ENCODE data around the gene ARRB1. TPM values are rescaled to one million over a fixed set of nuclear protein-coding genes. Genes with fewer than 3 reads are reported as not detected.
"Not testable (repeated sequence)": the region's sequence is repeated elsewhere in the genome, so short reads cannot be mapped to it uniquely, and the experiment has no call there.

Gene ARRB1
- total RNA-seq, 2 donors from 2014 or later = 42.3 to 44.3 TPM

GRCh38 chr11:75286826-75287465, 64.5 kb downstream of the ARRB1 start:
- intact Hi-C loops (cut with DNase I) = loop anchor here in 1 of 2 donors (10.0 kb wide), 1 partner anchor 238 kb away; the partner anchor contains the start of gene GDPD5
- DNase-seq (ENCODE audit: low spot score) = no peak

DNA sequence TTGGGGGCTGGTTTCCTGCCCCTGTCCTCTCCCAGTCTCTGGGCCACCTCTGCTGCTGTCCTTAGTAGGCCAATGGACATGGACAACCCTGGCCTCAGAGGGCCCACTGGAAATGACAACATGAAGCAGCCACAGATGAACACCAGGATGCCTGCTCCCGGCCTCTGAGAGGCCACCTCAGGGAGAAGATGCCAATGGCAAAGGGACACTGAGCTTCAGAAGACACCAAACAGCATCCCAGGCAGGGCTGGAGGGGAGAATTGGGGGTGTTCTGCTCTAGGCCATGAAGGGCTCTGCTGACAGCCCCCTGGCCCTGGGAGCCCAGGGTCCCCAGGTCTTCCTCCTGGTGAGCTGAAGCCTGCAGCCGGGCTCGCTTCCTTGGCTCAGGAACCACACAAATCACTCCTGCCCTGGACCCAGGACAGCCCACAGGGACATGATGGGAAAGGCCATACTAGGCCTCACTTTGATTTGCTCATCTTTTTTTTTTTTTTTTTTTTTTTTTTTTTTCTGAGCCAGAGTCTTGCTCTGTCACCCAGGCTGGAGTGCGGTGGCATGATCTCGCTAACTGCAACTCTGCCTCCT, 65.6 kb downstream of the ARRB1 start:
- intact Hi-C loops (cut with DNase I) = loop anchor here in 1 of 2 donors (10.0 kb wide), 1 partner anchor 239 kb away; the partner anchor contains the start of gene GDPD5
- no peak for DNase-seq (ENCODE audit: low spot score)

DNA sequence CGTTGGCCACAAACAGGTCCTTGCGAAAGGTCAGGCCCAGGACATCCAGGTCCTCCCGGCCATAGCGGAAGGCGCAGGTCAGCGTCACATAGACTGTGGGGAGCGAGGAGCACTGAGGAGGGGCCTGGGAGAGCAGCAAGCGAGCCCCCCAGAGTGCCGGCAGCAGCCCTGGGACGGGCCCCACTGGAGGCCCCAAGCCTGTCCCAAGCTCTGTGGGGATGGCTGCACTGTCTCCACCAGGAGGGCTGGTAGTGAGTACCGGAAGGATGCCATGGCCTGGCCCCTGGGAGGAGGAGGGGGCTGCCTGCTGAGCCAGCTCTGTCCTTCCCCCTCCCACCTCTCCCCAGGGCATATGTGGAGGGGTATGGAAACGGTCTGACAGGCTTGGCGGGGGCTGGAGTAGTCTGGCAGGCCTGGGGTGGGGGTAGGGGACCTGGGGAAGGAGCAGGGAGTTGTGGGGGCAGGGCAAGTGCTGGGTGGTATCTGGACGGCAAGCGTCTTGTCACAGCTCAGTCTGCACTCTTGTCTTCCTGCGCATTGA, 68.0 kb downstream of the ARRB1 start:
- intact Hi-C loops (cut with DNase I) = loop anchor here (5.0 to 10.0 kb wide), 2 partner anchors 99 to 241 kb away; partner anchors contain the start of gene GDPD5 (in 1 of the 2)
- no peak for DNase-seq (ENCODE audit: low spot score)

DNA sequence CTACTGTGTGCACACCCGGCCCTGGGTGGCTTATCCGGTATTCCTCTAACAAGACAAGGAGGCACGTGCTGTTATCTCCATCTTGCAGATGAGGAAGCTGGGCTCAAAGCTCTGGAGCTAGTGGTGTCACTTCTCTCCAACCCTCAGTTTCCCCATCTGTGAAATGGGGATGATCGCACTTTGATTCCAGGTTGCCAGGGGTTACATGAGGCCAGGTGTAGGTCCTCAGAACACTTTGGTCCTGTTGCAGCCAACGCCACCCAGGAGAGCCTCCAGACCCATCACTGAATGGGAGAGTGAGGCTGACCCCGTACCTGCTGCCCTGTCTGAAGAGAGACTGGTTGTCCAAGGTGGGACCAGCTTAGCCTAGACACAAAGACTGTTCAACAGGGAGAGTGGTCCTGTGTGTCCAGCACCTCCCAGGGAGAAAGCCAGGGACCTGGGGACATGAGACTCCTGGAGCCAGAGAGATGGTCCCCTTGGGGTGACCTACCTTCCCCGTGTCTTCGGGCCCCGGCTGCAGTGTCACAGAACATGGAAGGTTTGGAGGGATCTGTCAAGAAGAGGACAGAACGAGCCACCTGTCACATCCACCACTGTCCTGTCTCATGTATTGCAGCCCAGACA, 69.9 kb downstream of the ARRB1 start:
- intact Hi-C loops (cut with DNase I) = loop anchor here (5.0 to 10.0 kb wide), 2 partner anchors 101 to 243 kb away; partner anchors contain the start of gene GDPD5 (in 1 of the 2)
- peak; percentile 32 for DNase-seq (ENCODE audit: low spot score)

DNA sequence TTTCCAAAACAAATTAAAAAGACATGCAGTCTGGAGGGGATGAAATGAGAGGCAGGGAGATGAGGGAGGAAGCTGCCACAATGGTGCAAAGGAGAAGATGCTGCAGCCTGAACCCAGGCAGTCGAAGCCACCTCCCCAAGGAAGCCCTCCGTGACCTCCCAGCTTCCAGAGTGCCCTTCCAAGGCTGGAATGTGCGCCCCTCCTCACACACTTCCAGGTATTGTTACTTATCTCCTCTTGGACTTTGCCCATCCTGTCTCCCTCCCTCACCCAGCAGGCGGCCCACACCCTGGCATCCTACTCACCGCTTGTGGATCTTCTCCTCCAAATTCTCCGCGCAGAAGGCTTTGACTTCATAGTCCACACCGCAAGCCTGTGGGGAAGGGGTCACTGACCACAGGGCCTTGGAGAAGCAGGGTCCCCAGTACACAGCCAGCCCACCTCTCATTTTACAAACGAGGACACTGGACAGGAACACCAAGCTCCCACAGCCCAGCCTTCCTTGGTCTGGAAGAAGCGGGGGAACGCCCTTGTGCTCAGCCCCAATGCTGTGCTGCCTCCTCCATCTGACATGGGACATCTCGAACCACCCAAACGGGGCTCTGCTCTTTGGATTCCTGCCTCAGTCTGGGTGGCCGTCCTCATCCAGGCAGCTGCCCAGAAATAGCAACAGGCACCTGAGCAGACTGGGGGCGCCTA, 70.5 kb downstream of the ARRB1 start:
- intact Hi-C loops (cut with DNase I) = loop anchor here (5.0 to 10.0 kb wide), 2 partner anchors 101 to 244 kb away; partner anchors contain the start of gene GDPD5 (in 1 of the 2)
- peak; percentile 61 for DNase-seq (ENCODE audit: low spot score)

- intact Hi-C loops (cut with DNase I) = loop anchor here (5.0 to 10.0 kb wide), 2 partner anchors 102 to 245 kb away; partner anchors contain the start of gene GDPD5 (in 1 of the 2)
- DNase-seq (ENCODE audit: low spot score) = peak; percentile 91
Measured at GRCh38 chr11:75280227-75280701, 71.2 kb downstream of the ARRB1 start.

- intact Hi-C loops (cut with DNase I) = no loop called here
- DNase-seq (ENCODE audit: low spot score) = peak; percentile 47
Measured at GRCh38 chr11:75279273-75279672, 72.2 kb downstream of the ARRB1 start.

GRCh38 chr11:75277991-75278790, 73.3 kb downstream of the ARRB1 start:
- DNase-seq (ENCODE audit: low spot score) = peak; percentile 67

GRCh38 chr11:75277211-75277805, 74.2 kb downstream of the ARRB1 start:
- peak; percentile 19 for DNase-seq (ENCODE audit: low spot score)
- intact Hi-C loops (cut with DNase I) = no loop called here

More at GRCh38 chr11:75277991-75278790, 73.3 kb downstream of the ARRB1 start:
- intact Hi-C loops (cut with DNase I) = no loop called here

DNA sequence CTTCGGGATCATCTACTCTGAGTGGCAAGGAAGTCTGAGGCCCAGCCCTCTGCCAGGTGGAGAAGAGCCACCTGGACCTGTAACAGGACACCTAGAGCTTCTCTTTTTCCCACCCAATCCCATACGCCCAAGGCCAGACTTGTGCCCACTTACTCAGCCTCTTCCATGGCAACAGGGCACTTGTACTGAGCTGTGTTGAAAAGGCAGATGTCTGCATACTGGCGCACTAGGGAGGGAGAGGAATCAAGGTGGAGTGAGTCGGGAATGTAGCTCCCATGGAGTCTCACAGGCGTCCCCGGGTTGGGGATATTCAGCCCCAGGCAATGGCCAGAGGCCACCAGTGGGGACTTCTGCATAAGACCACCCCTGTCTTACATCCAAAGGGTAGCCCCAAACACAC, 74.8 kb downstream of the ARRB1 start:
- peak; percentile 20 for DNase-seq (ENCODE audit: low spot score)
- intact Hi-C loops (cut with DNase I) = no loop called here

DNA sequence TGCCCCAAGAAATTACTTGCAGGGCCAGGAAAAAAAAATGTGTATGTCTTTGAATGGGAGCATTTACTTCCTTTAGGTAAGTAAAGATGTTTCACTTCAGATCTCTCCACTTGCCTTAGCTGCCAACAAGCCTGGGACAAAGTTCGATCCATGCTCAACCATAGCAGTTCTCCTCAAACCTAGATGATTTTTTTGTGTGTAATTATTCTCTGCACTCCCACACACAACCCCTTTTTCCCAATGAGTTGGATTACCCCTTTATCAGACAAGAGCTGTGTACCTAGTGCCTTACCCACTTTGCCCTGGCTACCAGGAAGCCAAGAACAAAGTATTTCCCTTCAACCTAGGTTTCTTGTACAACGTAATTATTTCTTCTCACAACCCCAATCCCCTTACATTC, 75.3 kb downstream of the ARRB1 start:
- DNase-seq (ENCODE audit: low spot score) = no peak
- intact Hi-C loops (cut with DNase I) = no loop called here

DNA sequence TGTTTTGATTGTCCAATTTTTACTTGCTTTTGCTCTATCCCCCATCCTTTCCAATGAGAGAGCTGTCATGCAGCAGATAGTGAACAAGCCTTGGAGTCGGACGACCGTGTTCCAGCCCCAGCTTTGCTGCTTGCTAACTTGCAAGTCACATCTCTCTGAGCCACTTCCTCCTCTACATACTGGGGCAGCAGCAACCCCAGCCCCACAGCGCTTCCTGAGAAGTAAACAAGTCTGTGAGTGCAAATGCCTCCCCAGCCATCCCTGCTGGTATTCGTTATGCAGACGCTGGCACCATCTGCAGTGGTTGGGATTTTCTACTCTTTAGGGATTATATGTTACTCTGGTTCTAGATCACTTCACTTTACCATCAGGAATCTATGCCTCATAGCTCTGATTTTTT, 75.9 kb downstream of the ARRB1 start:
- intact Hi-C loops (cut with DNase I) = no loop called here
- peak; percentile 87 for DNase-seq (ENCODE audit: low spot score)

- DNase-seq (ENCODE audit: low spot score); intact Hi-C loops (cut with DNase I): not testable (repeated sequence)
Measured at GRCh38 chr11:75274716-75275115, 76.7 kb downstream of the ARRB1 start.

GRCh38 chr11:75273411-75274391, 77.8 kb downstream of the ARRB1 start:
- intact Hi-C loops (cut with DNase I) = no loop called here
- peak; percentile 73 for DNase-seq (ENCODE audit: low spot score)

- intact Hi-C loops (cut with DNase I) = no loop called here
- peak; percentile 77 for DNase-seq (ENCODE audit: low spot score)
Measured at GRCh38 chr11:75272821-75273301, 78.6 kb downstream of the ARRB1 start.

GRCh38 chr11:75272391-75272790, 79.1 kb downstream of the ARRB1 start:
- peak; percentile 50 for DNase-seq (ENCODE audit: low spot score)
- intact Hi-C loops (cut with DNase I) = no loop called here

GRCh38 chr11:75271730-75272129, 79.7 kb downstream of the ARRB1 start:
- intact Hi-C loops (cut with DNase I) = no loop called here
- peak; percentile 24 for DNase-seq (ENCODE audit: low spot score)

Measured in posterior vena cava (tissue), 2 donors.